NOMO-1 (cell line): Measurements from ENCODE around the gene ADPRM.
"Not testable (repeated sequence)": the region's sequence is repeated elsewhere in the genome, so short reads cannot be mapped to it uniquely, and the experiment has no call there.

Source experiments
- DNase-seq, 2 experiments: peaks; one replicate each; lab custom pipeline; 2025; ENCODE audit not compliant: unreplicated experiment in 2 of 2; lab: John Stamatoyannopoulos, UW

The ADPRM gene

DNA sequence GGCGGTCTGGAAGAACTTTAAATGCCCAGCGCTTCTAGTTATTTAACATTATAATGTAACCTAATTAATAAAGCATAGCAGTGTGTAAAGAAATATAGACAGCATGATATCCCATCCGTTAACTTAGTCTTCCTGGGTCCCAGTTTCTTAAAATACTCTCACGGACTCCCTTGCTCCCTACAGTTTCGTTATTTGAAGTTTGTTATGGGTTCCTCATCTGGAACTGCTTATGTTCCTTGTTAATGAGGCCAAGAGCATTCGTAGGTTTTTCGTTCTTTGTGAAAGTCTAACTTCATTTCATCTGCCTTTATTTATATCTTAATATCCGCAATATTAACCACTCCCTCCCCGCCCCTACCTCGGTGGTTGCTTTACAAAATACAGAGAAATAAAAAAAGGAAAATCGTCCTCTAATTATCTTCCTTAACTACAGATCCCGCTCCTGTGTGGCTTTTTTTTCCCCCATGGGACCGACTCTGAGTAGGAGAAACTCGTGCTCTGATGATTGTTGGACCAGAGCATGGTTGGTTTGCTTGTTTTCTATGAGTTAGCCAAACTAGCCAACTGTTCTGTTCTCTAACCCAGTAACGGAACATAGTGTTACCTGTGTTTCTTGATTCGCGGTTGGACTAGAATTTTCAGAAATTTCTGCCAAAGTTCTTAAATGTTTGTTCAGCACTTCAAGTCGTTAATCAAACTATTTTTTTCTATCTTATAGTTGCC lies 863 bp downstream of the ADPRM start:
- DNase-seq, result peak in 1 of 2 experiments; percentile 10

DNA sequence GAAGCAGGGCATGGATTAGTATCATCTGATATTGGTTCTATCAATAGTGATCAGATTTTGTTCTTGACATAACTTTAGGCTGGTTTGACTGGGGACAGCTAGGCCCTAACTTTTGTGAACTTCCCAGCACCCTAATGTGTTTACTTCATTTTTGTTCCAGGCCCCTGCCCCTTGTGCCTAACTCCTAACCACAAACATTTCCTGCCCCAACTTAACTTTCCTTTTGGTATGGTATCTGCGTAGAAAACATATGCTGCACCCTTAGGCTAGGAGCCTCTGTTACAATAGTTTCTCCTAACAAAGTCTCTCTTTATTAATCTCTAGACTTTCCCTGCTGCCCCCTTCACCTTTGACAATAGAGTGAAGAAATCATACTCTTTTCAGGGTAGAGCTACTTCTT lies 2.5 kb downstream of the ADPRM start:
- DNase-seq, result no peak

DNA sequence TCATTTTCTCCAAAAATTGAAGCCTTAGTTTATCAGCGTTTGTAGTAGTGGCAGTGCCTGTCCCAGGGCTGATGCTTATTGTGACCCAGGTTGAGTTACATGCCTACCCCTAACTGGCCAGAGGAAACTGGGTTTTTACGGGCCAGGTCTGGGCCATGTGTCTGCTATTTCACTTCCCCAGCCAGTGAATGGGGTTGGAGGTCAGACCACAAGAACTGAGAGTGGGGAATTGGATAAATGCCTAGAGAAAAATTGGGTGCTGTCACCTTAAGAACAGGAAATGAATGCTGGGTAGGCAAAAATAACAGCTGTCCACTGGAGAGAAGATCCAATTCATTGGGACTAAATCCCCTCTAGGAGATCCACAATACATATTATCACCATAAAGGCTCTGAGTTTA lies 5.2 kb downstream of the ADPRM start:
- no peak for DNase-seq

DNA sequence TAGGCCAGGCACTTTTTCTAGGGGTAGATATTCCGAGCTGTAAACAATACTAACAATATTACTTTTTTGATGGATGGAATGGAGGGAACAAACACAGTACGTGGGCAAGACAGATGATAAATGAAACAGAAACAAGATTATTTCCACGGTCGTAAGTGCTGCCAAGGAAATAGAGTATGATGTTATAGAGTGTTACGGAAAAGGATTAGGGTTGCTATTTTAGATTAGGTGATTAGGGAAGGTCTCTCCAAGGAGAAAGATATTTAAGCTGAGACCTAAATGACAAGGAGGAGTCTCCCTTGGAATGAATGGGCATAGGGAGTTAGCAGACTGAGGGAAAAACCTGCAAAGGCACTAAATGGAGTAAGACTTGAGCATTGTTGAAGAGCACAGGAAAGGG lies 8.3 kb downstream of the ADPRM start:
- no peak for DNase-seq

DNA sequence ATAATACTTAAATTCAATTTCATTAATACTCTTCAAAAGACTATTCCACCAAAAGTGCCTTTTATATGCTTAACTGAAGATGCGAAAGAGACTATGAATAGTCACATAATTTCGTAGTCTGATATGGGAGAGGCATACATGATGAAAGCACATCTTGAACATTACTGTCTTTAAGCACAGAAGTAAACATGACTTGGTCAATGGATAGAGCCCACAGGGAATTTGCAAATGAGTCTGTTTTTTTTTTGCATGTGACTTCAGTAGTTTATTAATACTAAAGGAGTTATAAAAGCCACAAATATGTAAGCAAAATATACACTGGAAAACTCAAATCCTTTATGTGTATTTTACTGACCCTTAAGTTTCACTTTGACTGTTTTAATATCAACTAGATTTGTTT lies 15.9 kb downstream of the ADPRM start:
- no peak for DNase-seq

DNA sequence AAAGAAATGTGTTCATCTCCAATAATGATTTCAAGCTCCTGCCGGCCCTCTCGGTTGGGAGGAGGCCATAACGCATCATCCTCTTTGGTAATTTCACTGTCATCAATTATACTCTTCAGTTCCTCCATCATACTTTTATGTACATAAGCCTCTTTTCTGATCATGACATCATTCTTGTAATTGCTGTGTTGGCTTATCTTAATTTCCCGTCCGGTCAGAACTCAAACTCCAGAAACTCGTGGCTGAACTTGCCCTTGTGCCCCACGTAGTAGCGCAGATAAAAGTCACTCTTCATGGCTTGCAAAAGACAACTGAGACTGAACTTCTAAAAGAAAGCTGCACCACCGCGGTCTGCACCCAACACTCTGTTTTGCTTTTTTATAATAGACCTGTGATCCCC lies 18.8 kb downstream of the ADPRM start:
- no peak for DNase-seq

DNA sequence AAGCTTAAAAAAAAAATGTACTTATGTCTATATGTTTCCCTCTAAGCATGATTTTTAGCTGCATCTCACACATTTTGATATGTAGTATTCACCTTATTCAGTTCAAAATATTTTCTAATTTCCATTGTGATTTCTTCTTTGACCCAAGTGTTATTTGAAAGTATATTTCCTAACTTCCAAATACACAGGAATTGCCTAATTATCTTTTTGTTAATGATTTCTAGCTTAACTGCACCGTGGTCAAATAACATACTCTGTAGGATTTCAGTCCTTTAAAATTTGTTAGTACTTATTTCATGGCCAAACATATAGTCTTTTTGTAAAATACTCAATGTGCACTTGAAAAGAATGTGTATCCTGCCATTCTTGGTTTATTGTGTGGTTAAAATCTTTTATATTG lies 21.2 kb downstream of the ADPRM start:
- no peak for DNase-seq

DNA sequence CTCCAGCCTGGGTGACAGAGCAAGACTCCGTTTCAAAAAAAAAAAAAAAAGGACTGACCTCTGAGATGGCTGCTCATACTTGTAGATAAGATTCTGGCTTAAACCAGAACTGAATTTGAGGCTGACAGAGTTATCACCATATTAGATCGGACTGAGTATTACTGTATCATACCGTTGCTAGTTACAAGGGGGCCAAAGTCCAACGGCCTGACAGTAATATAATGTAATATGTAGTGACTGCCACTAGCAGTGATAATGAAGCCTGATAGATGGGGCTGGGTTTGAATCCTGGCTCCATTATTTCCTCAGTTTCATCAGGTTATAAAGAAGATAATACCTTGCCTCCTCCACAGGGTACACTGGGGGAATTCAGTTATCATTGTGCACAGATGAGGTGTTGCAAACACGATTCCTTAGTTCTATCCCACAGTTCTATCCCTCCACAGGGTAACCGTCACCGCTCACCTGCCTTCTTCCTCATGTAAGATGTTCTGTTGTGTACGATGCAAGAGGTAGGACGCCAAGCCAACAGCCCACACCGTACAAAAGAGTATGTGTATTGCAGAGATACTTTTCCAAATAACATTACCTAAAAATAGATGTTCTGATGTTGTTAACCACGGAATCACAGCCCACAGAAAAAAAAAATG lies 27.3 kb downstream of the ADPRM start:
- no peak for DNase-seq

DNA sequence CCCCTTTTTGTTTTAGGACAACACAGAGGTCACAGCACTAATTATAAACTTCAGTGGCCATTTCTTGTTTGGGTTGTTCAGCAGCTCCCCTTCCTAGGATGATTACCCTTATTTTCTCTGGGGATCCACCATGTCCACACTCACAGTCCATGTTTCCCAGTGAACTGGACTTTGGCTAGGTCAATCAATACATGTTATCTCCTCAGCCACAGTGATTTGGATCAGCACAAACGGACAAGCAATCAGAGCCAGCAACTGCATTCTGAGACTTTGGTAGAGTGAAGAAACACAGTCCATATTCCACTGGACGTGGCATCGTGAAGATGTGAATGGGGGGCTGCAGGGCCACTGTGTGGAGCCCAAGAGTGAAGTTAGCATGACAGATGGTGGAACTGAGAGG lies 27.9 kb downstream of the ADPRM start:
- no peak for DNase-seq

DNA sequence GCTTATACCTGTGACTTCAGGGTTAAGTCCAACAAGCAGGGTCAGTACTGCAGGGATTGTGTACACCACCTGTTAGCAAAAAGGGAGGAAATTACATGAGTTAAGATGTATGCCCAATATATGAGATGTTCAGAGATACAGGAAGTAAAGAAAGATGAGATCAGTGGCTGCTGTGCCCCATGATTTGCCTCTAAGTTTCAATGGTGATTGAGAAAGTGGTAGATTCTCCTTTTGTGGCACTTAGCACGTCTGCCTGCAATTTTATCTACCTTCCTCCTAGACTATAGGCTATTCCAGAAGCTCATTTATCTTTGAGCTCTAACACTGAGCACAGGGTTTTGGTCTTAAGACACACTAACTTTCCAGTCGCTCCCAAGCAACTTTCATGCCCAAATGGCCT lies 28.8 kb downstream of the ADPRM start:
- no peak for DNase-seq

DNA sequence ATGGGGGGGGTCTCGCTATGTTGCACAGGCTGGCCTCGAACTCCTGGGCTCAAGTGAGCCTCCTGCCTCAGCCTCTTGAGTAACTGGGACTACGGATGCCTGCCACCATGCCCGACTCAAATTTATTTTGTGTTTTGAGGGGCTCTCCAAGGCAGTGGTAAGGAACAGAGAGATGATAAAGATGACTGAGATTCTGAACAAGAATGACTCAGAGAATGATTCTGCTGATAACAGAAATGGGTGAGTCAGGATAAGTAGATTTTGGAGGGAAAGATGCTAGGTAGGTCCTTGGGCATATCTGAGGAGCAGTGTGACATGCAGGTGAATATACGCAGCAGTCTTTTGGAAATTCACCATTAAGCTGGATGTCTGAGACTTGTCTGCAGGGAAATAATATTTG lies 29.8 kb downstream of the ADPRM start:
- no peak for DNase-seq

DNA sequence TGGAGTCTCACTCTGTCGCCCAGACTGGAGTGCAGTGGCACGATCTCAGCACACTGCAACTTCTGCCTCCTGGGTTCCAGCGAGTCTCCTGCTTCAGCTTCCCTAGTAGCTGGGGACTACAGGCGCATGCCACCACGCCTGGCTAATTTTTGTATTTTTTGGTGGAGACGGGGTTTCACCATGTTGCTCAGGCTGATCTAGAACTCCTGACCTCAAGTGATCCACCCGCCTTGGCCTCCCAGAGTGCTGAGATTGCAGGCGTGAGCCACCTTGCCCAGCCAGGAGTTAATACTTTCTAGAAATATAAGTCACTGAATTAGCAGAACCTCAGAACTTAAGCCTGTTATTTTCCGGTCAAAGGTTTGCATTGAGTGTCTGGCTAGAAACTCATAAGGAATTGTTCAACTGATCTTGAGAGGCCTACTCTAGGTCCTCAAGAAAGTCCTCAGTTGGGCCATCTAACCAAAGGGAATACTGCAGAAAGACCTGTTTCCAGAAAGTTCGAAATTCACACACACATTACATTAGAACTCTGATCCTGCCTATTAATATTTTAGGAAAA lies 31.0 kb downstream of the ADPRM start:
- no peak for DNase-seq

DNA sequence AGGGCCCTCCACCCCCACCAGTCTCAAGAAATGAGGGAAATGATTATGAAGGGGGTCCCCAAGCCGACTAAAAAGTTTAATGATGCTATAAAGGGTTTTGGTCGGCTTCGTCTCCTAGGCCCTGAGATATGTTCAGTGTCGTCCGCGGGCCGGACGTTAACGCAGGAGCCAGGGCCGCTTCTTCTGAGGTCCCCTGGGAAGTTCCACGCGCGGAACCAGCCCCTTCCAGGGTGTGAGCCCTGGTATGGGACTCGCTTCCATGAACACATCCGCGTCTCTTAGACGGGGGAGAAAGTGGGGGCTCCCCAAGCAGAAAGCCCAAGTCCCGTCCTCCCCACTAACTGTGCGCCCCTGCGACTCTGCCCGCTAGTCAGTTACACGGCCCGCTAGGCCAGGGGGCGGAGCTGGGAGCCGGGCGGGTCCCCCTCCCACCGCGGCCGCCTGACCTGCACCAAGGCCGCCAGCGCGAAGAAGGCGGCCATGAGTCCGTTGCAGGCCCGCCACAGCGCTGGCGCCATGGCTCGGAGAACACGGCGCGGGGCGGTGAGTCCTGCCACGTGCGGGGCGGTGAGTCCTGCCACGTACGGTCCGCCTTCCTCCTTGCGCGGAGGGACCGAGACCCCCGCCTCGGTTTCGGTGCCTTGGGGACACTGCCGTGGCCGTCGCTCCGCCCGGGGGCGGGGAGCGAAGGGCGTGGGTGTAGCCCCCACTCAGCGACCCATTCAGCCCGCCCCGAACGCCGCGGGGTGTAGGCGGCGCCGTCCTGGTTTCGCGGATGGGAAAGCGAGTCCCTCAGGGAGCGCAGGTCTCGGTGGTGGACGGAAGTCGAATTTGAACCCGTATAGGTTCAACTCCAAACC lies 32.2 kb downstream of the ADPRM start, which contains the start of gene TMEM220:
TSS of gene TMEM220 (minus strand) at position 690 of the 860 bp plus-strand sequence. CDS start at position 518, 172 bp downstream.
- peak; percentile 34 to 53 for DNase-seq

DNA sequence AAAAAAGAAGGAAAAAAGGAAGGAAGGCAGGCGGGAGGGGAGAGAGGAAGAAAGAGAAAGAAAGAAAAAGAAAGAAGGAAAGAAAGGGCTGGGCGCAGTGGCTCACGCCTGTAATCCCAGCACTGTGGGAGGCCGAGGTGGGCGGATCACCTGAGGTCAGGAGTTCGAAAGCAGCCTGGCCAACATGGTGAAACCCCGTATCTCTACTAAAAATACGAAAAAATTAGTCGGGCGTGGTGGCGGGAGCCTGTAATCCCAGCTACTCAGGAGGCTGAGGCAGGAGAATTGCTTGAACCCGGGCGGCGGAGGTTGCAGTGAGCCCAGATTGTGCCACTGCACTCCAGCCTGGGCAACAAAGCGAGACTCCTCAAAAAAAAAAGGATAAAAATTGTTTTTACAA lies 32.9 kb downstream of the ADPRM start:
- not testable (repeated sequence) for DNase-seq

DNA sequence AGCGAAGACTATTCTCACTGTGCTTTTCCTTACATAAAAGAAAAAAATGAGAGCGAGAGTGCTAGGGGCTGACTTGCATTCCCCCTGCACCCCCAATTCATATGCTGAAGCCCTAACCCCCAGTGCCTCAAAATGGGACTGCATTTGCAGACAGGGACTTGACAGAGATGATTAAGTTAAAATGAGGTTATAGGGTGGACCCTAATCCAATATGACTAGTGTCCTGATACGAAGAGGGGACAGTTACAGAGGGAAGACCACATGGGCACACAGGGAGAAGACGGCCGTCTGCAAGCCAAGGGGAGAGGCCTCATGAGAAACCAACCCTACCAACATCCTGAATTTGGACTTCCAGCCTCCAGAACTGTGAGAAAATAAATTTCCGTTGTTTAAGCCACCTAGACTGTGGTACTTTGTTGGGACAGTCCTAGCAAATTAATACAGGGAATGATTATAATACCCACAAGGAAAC lies 34.0 kb downstream of the ADPRM start:
- no peak for DNase-seq

DNA sequence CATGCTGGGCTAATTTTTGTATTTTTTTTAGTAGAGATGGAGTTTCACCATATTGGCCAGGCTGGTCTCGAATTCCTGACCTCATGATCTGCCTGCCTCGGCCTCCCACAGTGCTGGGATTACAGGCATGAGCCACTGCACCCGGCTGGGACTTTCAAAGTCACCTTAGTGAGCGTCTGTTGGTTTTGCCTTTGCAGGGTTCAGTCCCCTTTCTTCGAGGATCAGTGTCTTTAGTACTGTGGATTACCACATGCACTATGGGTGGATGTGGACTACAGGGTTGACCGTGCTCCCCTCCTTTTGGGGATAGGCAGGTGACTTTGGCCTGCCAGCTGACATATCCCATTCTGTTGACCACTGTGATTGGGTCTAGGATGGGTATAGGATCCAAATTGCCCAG lies 34.7 kb downstream of the ADPRM start:
- not testable (repeated sequence) for DNase-seq

DNA sequence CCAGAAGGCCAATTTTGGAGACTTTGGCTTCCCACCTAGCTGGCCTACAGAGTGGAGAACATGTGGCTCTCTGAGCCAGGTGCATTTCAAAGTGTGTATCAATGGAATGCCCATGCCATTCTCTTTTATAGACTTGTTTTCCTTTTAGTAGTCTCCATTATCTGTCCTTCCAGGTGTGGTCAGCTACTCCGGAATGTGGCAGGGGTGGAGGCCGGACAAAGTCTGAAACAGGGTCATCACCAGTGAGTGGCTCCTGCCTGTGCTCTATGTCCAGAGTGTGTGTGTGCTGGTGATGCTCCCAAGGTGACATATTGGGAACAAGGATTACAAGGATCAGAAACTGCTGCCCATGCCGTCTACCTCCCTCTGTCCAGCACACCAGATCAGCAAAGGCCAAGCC lies 36.3 kb downstream of the ADPRM start:
- no peak for DNase-seq

DNA sequence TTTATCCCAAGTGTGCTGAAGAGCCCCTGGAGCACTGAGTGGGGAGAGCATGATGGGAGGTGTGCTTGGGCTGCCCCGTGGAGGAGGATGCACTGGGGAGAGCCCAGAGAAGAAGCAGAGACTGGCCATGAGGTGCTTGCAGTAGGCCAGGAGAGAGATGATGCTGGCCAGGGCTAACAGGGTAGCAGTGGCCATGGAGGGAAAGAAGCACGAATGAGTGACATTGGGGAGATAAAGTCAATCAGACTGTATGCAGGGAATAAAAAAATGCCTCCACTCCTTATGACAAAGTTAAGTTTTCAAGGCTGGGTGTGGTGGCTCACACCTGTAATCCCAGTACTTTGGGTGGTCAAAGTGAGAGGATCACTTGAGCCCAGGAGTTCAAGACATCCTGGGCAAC lies 37.9 kb downstream of the ADPRM start:
- DNase-seq, result no peak

DNA sequence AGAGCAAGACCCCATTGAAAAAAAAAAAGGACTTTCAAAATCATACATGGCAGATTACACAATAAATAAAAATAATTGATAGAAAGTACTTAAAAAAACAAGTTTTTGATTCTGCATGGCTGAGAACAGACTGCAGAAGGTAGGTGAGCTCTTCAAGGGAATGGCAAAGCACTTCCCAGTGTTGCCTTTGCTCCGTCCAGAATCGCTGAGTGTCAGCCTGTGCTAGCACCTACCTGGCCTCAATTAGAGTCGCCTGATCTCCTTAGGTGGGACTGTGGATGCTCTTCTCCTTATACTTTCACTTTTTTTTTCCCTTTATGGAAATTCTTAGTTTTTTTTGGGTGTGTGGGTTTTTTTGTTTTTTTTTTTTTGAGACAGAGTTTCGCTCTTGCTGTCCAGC lies 38.4 kb downstream of the ADPRM start:
- DNase-seq, result no peak

DNA sequence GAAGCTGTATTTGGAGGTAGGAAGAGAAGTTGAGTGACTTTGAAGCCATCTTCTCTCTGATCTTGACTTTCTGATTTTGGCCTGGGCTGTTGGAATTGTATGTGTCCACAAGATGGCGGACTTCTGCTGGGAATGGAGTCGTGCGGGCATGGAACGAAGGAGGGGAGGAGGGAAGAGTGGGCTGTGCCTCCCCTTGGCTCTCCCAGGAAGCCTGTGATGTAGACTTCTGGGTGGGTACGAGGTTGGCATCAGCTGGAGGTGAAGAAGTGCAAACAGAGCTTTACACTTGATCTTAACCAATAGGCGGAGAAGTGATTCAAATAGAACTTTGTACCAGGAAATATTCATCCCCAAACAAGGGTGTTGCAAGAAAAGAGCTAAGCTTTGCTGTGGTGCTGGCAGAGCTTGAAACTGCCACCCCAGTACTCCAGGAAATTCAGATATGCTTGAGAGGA lies 39.8 kb downstream of the ADPRM start:
- peak; percentile 5 to 11 for DNase-seq

DNA sequence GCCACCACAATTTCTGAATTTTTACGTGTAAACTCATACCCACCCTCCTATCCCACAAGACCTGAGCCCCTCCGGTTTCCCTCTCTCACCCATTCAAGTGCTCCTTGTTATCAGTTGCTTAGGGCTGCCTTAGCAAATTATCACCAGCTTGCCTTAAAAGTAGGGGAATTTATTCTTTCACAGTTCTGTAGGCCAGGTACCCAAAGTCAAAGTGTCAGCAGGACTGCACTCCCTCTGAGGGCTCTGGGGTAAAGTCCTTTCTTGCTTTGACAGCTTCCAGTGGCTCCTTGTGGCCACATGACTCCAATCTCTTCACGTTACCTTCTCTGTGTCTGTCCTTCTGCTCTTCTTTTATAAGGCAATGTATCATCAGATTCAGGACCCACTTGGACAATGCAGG lies 40.3 kb downstream of the ADPRM start:
- no peak for DNase-seq
